Dedifferentiated amniotic fluid mesenchymal stem cell (primary cell): ENCODE measurements around the gene AMDHD2.
A peak's percentile ranks its signal among the peaks of the same experiment; 100 is the strongest.

Source experiments
- DNase-seq: peaks from one replicate; pipeline ENCODE4 v3.0.0-alpha.2; 2016; ENCODE audit errors: extremely low spot score

Gene AMDHD2

GRCh38 chr16:2499890-2500429 lies 20.2 kb upstream of the AMDHD2 start:
- DNase-seq = no peak

- no peak for DNase-seq
Measured at GRCh38 chr16:2500430-2500917, 19.7 kb upstream of the AMDHD2 start.

GRCh38 chr16:2500918-2501750 lies 19.0 kb upstream of the AMDHD2 start:
- DNase-seq = peak; percentile 49

- DNase-seq = no peak
Measured at GRCh38 chr16:2501946-2502895, 17.9 kb upstream of the AMDHD2 start.

GRCh38 chr16:2505695-2506094 lies 14.5 kb upstream of the AMDHD2 start:
- no peak for DNase-seq

- no peak for DNase-seq
Measured at GRCh38 chr16:2507052-2507659, 13.0 kb upstream of the AMDHD2 start.

GRCh38 chr16:2507665-2508064 lies 12.5 kb upstream of the AMDHD2 start:
- no peak for DNase-seq

- no peak for DNase-seq
Measured at GRCh38 chr16:2508722-2509400, 11.3 kb upstream of the AMDHD2 start.

- peak; percentile 25 for DNase-seq
Measured at GRCh38 chr16:2511128-2511800, 8.9 kb upstream of the AMDHD2 start.

GRCh38 chr16:2511996-2512734 lies 8.0 kb upstream of the AMDHD2 start:
- no peak for DNase-seq

- DNase-seq = no peak
Measured at GRCh38 chr16:2512735-2513404, 7.3 kb upstream of the AMDHD2 start.

GRCh38 chr16:2513405-2514332 lies 6.5 kb upstream of the AMDHD2 start, which contains the start of gene ATP6V0C:
ATP6V0C (plus strand) TSS chr16:2513952; CDS start chr16:2514104, 152 bp downstream.
- peak; percentile 76 for DNase-seq

GRCh38 chr16:2514333-2515179 lies 5.6 kb upstream of the AMDHD2 start:
- no peak for DNase-seq

- DNase-seq = no peak
Measured at GRCh38 chr16:2515180-2515851, 4.9 kb upstream of the AMDHD2 start.

GRCh38 chr16:2516391-2517240 lies 3.6 kb upstream of the AMDHD2 start:
- no peak for DNase-seq
